HL-60 (cell line): ENCODE data around the gene ABCB1.

Source experiments
- DNase-seq, 2 experiments: peaks; one replicate each; pipeline ENCODE4 v3.0.0-alpha.2; 2010 to 2020; ENCODE audit warnings: low read depth in 1 of 2, low spot score in 1 of 2
- H3K27ac ChIP-seq: fragments of 250-450 bp; sonication (Bioruptor Pico); replicated peaks from 2 replicates; pipeline ENCODE4 v1.5.1; 2020; ENCODE audit warnings: mild to moderate bottlenecking, moderate library complexity
- H3K27me3 ChIP-seq: fragments of 250-450 bp; sonication (Bioruptor Pico); 2 replicates; pipeline ENCODE4 v1.5.1; 2021; ENCODE audit warnings: mild to moderate bottlenecking, moderate library complexity; ENCODE audit not compliant: insufficient read depth, poor library complexity, severe bottlenecking
- H3K4me3 ChIP-seq: replicated peaks from 2 replicates; pipeline ENCODE4 v1.5.1; 2011; ENCODE audit warnings: mild to moderate bottlenecking, control low read depth, low read length; ENCODE audit not compliant: insufficient read depth
- GABPA ChIP-seq: IDR thresholded peaks from 2 replicates; pipeline ENCODE4 v1.6.1; 2012; ENCODE audit warnings: low read depth
- POLR2AphosphoS5 ChIP-seq: IDR thresholded peaks from 2 replicates; pipeline ENCODE4 v1.6.1; 2012; ENCODE audit warnings: low read depth
- SPI1 ChIP-seq: IDR thresholded peaks from 2 replicates; pipeline ENCODE4 v1.6.1; 2012; ENCODE audit warnings: low read depth, mild to moderate bottlenecking, borderline replicate concordance
- TF ChIP-seq, protein P1 (sequence below): IDR thresholded peaks from 2 replicates; pipeline ENCODE4 v1.6.1; 2012; ENCODE audit warnings: low read depth; ENCODE audit not compliant: insufficient replicate concordance
- TF ChIP-seq, protein P2 (sequence below): IDR thresholded peaks from one replicate; pipeline ENCODE4 v1.5.1; 2011; ENCODE audit warnings: low read length, control low read depth, inconsistent platforms; ENCODE audit not compliant: insufficient read depth

The ABCB1 gene

DNA sequence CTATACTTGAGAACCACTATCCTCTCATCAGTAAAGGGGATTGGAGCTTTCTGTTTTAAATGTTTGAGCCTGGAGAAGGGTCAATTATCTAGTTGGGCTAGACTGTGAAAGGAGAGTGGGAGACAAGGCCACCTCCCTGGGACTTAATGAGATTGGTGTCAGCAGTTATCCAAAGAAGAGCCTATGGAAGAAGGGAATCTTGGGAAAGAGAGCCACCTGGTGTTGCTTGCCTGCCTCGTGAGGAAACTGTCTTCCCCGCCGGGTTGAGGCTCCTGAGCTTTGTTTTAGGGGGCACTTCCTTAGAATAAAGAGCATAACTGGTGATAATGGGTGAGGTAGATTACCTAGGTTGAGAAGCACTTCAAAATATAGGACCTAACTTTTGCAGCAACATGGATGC, 93.2 kb downstream of the ABCB1 start:
- Histone ChIP-seq H3K27ac (no peak overlapping the region), H3K27me3 (no peaks in the 10 kb centered on the region), H3K4me3 (no peak overlapping the region)
- no peak for DNase-seq
- TF ChIP-seq, protein P1, sequence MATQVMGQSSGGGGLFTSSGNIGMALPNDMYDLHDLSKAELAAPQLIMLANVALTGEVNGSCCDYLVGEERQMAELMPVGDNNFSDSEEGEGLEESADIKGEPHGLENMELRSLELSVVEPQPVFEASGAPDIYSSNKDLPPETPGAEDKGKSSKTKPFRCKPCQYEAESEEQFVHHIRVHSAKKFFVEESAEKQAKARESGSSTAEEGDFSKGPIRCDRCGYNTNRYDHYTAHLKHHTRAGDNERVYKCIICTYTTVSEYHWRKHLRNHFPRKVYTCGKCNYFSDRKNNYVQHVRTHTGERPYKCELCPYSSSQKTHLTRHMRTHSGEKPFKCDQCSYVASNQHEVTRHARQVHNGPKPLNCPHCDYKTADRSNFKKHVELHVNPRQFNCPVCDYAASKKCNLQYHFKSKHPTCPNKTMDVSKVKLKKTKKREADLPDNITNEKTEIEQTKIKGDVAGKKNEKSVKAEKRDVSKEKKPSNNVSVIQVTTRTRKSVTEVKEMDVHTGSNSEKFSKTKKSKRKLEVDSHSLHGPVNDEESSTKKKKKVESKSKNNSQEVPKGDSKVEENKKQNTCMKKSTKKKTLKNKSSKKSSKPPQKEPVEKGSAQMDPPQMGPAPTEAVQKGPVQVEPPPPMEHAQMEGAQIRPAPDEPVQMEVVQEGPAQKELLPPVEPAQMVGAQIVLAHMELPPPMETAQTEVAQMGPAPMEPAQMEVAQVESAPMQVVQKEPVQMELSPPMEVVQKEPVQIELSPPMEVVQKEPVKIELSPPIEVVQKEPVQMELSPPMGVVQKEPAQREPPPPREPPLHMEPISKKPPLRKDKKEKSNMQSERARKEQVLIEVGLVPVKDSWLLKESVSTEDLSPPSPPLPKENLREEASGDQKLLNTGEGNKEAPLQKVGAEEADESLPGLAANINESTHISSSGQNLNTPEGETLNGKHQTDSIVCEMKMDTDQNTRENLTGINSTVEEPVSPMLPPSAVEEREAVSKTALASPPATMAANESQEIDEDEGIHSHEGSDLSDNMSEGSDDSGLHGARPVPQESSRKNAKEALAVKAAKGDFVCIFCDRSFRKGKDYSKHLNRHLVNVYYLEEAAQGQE, result no peak
- TF ChIP-seq, protein P2, sequence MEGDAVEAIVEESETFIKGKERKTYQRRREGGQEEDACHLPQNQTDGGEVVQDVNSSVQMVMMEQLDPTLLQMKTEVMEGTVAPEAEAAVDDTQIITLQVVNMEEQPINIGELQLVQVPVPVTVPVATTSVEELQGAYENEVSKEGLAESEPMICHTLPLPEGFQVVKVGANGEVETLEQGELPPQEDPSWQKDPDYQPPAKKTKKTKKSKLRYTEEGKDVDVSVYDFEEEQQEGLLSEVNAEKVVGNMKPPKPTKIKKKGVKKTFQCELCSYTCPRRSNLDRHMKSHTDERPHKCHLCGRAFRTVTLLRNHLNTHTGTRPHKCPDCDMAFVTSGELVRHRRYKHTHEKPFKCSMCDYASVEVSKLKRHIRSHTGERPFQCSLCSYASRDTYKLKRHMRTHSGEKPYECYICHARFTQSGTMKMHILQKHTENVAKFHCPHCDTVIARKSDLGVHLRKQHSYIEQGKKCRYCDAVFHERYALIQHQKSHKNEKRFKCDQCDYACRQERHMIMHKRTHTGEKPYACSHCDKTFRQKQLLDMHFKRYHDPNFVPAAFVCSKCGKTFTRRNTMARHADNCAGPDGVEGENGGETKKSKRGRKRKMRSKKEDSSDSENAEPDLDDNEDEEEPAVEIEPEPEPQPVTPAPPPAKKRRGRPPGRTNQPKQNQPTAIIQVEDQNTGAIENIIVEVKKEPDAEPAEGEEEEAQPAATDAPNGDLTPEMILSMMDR, result no peak
- TF ChIP-seq SPI1 (no peak), GABPA (no peak), POLR2AphosphoS5 (no peak)

DNA sequence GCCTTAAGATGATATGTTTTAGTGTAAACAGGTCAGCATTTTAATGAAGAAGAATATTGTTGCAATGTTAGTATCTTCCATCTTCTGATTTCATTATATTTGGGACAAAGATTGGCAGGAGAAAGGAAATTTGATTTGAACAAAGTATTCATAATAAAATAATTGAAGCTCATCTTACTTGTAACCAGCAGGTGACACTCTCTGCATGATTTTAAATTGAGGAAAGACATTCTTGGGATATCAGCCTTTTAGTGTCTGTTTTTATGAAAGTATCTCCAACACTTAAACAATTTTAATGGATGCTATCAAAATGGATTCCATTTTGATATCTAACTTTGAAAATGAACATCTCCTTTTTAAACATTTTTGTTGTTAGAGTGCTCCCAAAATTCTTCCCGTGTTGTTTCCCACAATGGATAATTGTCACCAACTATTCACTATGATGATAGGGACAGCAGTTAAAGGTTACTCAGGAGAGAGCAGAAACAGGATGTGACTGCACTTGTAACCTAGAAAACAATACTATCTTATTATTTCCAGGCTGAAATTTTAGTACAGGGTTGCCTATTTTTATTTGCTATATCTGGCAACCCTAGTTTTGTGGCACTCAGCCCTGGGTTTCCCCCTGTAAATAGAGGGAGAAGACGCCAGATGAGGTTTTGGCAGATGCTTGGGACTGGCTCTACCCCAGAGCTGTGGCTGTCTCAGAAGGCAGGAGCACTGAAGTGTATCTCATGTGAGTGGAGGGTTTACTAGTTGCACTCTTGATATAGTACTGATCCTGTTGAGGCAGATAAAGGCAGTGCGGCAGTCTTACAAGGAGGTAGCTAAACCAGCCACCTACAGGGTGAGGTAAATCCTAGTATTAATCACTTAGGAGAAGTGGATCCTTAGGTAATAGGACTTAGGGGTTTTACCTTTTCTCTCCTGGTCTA, 94.2 kb downstream of the ABCB1 start:
- no peak overlapping the region for H3K27ac ChIP-seq
- TF ChIP-seq SPI1 (no peak), POLR2AphosphoS5 (no peak), GABPA (no peak)
- TF ChIP-seq, protein P1, result no peak
- TF ChIP-seq, protein P2, result no peak
- no peak overlapping the region for H3K4me3 ChIP-seq
- no peaks in the 10 kb centered on the region for H3K27me3 ChIP-seq
- DNase-seq, result no peak

DNA sequence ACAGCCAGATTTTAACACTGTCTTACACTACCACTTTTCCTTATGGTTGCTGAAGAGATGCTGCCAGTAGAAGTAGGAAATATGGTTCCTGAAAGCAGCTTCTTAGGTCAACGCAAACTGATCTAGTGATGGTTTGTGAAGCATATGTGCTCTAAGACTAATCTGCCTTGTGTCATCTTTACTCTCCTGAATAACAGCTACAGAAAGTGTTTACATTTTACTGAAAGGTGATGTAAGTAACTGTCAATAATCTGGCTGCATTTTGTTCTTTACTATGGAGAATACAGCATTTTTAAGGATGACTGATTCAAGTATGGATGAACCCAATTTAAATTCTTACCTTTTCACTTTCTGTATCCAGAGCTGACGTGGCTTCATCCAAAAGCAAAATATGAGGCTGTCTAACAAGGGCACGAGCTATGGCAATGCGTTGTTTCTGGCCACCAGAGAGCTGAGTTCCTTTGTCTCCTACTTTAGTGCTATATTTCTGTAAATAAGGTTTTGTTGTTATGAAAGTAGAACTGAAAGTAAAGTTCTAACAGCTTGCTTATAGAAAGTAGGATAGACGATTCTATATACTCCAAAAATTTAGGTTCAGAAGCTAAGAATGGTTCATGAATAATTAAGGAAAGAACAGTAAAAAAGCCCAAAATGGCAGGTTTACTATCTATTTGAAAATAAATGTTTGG, 95.0 kb downstream of the ABCB1 start:
- DNase-seq, result no peak
- TF ChIP-seq, protein P2, result no peak
- TF ChIP-seq POLR2AphosphoS5, result no peak
- no peak for TF ChIP-seq SPI1
- no peak overlapping the region for H3K27ac ChIP-seq
- H3K4me3 ChIP-seq, result no peak overlapping the region
- no peaks in the 10 kb centered on the region for H3K27me3 ChIP-seq
